ENCODE results near the gene TBC1D22A.

TBC1D22A gene

DNA sequence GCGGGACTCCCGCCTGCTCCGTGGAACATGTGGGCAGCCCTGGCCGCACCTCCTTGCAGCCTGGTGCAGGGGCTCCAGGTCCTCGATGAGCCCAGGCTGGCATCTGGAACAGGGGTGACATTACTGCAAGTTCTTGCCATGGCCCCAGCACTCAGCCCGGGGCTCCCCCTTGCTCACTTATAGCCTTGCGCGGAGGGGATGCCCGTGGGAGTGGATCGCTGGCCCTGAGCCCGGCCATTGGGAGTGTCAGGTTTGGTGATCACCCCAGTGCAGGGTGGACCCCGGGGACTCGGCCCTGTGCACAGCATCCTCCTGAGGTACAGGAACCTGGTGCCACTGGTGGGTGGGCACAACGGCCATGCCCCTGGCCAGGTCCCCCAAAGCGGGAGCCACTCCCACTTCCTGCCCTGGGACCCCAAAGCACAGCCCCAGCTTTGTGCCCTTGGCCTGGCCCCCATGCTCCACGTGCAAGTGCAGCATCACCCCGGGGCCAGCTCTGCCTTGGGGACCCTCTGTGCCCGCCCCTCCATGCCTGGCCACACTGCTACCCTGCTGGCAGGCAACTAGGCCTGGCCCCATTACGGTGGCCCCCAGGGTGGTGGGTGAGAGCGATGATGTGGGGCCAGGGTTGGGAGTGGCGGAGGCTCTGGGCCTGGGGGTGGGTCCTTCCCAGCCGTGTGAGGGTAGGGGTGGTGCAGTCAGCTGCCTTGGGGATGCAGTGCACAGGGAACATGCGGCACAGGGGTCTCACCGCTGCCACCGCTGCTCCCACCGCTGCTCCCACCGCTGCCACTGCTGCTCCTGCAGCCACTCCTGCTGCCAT, 439.8 kb downstream of the TBC1D22A start:
- no peak for DNase-seq (ENCODE audit: low spot score)

DNA sequence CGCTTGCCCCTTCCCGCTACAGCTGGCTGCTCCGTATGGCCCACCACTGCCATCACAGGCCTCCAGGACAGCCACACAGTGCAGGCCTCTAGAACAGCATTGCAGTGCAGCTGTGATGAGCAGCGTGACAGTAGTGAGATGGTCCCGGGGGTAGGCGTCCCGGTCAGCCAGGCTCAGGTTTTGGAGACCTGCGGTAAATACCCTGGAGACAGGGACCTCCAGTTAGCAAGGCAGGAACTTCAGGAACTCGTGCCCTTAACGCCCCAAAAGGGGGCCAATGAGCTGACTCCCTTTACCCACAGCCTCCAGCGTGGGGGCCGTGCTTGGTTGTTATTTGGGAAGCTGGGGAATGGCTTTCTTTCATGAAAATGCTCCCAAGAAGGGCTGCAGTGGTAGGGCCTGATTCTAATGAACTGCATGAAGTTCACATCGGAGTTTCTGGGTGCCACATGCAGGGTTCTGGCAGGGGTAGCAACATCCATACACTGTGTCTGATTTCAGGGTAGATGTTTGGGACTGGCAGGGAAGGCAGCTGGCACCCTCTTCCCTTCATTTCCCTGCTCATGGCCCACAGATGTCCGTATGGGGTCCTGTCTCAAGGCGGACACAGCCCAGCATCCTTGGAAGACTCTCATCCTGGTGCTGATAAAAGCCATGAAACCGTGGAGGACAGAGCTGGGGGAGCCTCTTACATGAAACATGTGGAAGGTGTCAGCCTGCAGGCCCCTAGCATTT, 440.5 kb downstream of the TBC1D22A start:
- DNase-seq (ENCODE audit: low spot score): no peak

- no peak for DNase-seq (ENCODE audit: low spot score)
Observed at GRCh38 chr22:47203554-47203991, 441.1 kb downstream of the TBC1D22A start.

GRCh38 chr22:47204002-47204979, 441.8 kb downstream of the TBC1D22A start:
- DNase-seq (ENCODE audit: low spot score): no peak

DNA sequence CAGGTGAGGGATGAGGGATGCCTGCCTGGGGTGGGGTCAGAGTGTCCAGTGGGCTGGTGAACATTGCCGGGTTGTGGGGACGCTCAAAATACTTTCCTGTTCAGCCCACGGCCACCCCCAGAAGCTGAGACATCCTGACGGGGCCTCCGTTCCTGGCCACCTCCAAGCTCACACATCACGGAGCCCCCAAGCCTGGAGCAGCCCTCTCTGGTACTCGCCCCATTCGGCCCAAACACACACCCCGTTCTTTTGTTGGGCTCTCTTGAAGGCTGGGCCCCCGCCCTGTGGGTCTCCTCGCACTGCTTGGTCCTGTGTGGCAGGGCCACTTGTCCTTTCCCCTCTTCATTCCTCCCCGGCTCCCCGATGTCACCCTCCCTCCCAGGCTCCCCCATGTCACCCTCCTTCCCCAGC, 442.6 kb downstream of the TBC1D22A start:
- no peak for DNase-seq (ENCODE audit: low spot score)

GRCh38 chr22:47205554-47205953, 443.1 kb downstream of the TBC1D22A start:
- no peak for DNase-seq (ENCODE audit: low spot score)

GRCh38 chr22:47206164-47206563, 443.7 kb downstream of the TBC1D22A start:
- DNase-seq (ENCODE audit: low spot score): no peak

GRCh38 chr22:47206666-47207218, 444.3 kb downstream of the TBC1D22A start:
- DNase-seq (ENCODE audit: low spot score): peak; percentile 49

DNA sequence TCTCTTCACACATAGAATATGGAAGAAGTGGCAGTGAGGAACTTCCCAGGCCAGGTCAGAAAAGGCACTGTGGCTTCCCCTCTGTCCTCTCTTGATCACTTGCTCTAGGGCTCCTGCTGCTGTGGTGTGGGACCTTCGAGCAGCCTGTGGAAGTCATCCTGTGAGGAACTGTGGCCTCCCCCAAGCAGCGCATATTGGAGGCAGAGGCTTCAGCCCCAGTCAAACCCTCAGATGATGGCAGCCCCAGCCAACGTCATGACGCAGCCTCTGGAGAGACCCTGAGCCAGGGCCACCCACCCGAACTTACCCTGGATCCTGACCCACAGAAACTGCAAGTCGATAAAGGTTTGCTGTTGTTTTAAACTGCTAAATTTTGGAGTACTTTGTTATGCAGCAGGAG, 444.9 kb downstream of the TBC1D22A start:
- no peak for DNase-seq (ENCODE audit: low spot score)

DNA sequence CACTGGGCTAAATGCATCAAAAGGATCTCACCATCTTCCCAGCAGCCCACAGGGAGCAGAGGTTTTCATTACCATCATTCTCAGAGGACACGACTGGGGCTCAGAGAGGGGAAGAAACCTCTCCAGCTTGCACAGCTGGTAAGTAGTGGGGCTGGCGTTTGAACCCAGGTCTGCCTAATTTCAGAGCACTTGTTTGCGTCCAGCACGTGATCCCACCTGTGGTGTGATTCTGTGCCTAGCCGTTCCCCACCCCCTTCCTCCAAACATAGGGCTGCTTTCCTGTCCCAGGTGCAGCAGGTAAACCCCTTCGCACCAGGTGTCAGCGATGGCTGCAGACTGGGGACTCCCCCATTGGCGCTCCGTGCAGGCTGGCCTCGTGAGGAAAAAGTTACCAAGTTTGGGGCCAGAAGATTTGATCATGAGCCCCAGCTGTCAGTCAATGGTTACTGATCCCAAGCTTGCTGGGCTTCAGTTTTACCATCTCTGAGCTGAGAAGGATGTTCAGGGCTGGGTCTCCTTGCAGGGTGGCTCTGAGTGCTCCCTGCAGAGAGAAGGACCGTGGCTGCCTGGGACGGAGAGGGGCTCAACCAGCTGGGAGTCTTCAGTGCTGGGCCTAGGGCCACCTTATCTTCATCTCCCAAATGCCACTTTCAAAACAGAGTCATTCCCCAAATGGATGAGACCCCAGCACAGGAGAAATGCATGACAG, 445.6 kb downstream of the TBC1D22A start:
- DNase-seq (ENCODE audit: low spot score): no peak

GRCh38 chr22:47208630-47209029, 446.2 kb downstream of the TBC1D22A start:
- no peak for DNase-seq (ENCODE audit: low spot score)

DNA sequence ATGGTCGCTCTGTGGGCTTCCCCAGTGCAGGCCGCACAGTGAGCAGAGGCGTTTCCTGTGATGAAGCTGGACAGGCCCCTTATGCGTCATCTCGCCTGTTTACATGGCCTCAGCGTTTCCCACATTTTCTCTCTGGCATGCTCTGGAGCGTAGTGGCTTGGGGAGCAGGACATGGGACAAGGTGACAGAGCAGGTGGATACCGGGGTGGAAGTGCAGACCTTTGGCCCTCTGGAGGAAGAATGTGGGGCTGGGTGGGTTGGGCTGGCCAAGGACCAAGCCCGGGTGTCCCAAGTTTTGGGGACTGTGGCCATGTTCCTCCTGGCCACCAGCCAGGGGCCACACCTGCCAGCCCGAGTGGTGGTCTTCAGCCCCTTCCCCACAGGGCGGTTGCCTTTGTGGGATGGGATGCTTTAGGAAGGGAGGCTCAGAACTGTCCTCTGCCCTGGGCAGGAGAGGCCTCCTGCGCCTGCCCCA, 446.6 kb downstream of the TBC1D22A start:
- peak; percentile 51 for DNase-seq (ENCODE audit: low spot score)

DNA sequence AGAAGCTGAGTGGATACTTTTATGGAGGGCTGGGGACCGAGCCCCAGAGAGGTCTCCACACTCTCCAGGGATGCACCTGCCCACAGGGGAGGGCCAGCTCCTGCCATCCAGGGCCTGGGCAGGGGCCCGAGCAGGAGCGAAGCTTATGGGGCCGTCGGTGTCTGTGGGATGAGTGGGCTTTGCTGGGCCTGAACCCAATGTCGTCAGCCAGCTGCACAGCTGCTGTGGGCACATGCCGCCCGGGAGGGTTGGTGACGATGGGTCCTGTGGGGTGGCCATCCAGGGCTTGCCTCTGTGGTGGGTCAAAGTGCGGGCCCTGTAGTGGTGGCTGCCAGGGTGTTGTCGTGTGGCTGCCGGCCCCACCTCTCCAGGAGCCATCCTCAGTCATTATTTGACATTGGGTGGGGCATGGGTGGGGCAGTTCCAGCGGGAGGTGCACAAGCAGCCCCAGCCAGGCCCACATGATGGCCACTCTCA, 447.1 kb downstream of the TBC1D22A start:
- peak; percentile 43 for DNase-seq (ENCODE audit: low spot score)

DNA sequence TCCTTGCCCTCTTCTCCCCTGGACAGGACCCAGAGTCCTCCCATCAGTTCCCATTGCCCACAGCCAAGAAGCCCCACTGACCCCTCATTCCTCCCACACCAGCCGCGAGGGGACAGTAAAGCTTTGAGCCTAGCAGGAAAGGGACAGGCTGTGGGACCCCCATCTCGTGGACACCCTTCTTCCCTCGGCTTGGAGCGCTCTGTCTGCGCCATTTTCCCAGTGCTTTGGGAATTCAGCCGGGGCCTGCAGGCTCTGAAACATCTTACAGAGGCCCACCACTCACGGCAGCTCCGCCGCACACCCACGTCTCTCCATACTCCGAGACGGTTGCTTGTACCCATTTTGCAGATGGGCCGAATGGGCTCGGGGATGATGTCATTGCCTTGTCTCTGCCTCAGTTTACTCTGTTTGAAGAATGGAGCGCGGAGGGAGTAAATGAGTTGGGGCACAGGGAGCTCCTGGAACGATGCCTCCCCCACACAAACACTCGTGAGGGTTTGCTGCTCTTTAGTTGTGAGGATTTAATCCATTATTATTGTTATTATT, 447.7 kb downstream of the TBC1D22A start:
- no peak for DNase-seq (ENCODE audit: low spot score)

DNA sequence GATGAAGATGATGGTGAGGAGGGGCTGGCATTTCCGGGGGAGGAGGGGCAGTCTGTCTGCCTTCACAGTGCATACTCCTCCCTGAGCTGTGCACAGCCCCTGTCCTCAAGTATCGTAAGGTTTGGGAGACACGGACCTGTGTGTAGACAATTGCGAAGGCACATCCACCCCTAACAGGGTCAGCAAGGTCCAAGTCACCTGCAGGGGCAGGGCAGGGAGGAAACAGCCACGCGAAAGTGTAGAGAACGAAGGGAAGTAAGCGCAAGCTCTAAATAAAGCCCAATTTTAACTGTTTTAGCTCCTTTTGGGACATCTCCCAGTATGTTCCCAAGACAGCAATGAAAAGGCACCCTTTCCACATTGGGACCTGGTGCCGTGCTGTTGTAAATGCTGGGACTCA, 448.2 kb downstream of the TBC1D22A start:
- no peak for DNase-seq (ENCODE audit: low spot score)

DNA sequence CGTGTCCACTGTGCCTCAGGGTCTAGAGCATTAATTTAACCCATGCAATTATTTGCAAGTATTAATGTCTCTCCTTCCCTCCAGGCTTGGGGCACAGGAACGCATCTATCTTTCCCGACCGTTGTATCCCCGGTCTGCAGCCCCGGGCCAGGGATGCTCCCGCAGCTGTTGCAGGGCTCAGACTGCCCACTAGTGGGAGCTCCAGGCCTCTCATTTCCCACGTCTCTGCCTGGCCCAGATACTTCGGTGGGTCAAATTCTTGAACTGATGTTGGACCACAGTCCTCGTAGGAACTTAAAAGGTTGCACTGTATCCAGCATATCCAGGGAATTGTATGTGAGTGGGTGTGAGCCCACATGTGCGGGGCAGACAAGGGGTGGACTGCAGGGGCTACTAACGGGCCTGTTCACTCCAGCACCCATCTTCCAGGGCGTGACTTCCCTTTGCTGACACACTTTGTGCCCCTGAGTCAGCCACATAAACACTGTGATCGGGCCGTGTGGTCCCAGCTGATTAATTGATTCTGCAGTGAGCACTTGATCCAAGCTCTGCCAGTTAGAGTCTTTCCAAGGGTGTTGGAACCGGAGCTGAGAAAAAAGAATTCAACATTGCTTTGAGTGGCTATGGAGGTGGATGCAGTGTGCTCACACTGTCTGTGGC, 451.3 kb downstream of the TBC1D22A start:
- DNase-seq (ENCODE audit: low spot score): no peak

GRCh38 chr22:47215851-47216250, 453.4 kb downstream of the TBC1D22A start:
- DNase-seq (ENCODE audit: low spot score): no peak

- DNase-seq (ENCODE audit: low spot score): no peak
Observed at GRCh38 chr22:47218671-47219070, 456.2 kb downstream of the TBC1D22A start.

GRCh38 chr22:47219789-47220188, 457.3 kb downstream of the TBC1D22A start:
- DNase-seq (ENCODE audit: low spot score): no peak

GRCh38 chr22:47220752-47221151, 458.3 kb downstream of the TBC1D22A start:
- DNase-seq (ENCODE audit: low spot score): no peak
